HG02870 (cell line): ENCODE measurements around the gene MKNK1.

ENCODE experiments used
- ATAC-seq: cut with Tn5 transposase; IDR thresholded peaks from one replicate; pipeline ENCODE4 v1.9.1; 2021; ENCODE audit warnings: mild to moderate bottlenecking, moderate library complexity; ENCODE audit not compliant: unreplicated experiment

The MKNK1 gene

DNA sequence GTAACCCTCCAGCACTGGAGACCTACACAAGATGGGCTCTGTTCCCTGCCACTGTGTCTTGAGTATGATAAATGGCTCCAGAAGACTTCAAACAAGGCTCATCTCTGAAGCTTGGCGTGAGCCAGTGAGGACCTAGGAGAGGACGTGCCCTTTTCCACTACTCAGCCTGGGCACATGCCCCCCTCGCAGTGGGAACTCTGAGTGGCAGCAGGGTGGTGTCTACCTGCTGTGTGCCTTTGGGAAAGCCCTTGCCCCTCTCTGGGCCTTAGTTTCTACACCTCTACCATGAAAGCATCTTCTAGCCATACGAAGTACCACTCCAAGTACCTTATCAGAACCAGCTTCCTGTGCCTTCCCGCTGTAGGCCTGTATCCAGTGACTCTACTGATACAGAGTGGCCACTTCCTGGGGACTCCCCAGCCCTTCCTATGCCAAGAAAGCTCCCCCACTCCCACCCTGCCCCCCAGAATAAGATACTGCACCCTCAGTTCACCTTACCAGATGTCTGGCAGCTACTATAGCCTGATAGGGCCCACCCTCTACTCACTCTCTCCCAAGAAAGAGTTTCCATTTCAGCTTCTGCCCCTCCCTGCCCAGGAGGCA is 15.7 kb upstream of the MKNK1 start:
- ATAC-seq: no peak

DNA sequence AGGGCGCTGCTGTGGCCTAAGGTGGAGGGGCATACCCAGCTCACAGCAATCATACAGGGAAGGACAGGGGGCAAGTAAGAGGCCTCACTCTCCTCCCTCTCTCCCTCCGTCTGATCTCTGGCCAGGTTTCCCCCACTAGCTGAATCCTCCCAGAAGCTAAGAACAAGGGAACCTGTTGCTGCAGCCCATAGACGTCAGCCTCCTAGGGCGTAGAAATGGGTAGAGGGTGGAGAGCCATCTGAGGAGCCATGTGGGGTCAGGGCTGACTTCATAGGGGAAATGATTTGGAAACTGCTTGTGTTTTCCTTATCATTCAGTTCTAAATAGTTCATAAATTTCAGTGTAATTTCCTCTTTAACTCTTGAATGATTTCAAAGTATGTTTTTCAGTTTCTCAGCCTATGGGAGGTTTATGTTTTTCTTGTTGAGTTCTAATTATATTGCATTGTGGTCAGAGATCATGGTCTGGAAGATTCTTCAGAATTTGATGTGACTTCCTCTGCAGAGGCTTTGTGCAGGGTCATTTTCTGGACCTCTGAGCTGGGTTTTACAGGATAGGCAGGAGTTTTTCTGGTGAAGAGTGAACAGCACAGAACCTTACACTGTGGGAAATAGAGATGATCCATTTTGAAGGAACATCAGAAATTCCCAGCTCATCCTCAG is 14.8 kb upstream of the MKNK1 start:
- ATAC-seq: no peak

DNA sequence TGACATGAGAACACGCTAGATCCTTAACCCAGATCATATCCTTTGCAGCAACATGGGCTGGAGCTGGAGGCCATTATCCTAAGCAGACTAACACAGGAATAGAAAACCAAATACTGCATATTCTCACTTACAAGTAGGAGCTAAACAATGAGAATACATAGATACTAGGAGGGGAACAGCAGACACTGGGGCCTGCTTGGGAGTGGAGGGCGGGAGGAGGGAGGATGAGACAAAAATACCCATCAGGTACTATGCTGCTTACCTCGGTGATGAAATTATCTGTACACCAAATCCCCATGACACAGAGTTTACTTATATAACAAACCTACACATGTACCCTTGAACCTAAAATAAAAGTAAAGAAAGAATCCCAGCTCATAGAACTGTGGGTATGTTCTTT is 13.8 kb upstream of the MKNK1 start:
- ATAC-seq: no peak

DNA sequence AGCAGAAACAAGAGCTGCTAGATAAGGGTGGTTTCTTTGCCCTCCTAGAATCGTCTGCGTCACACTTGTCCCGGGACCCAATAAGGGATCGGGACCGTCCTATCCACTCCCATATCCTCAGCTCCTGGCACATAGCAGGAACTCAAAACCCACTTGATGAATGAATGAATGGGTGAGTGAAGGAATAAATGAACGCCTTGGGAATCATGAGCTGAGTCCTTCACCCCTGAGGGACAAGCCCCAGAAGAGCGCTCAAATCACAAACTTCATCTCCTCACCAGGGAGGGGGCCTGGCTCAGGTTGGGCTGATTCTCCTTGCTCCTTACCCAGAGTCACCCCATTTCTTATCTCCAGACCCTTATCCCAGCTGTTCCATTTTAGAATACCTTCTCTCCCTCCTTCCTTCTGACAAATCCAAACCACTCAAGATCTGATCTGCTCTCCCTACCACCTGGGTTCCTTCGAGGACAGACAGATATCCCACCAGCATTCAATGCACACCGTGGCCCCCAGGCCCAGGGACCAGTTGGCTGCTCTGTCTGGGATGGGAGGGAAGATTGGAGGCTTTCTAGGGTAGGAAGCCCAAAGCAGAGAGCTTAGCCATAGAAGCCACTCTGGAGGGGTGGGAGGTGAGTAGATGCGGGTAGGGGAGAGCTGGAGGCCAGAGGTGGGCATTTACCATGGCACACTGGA is 13.2 kb upstream of the MKNK1 start:
- peak; percentile 7 for ATAC-seq

DNA sequence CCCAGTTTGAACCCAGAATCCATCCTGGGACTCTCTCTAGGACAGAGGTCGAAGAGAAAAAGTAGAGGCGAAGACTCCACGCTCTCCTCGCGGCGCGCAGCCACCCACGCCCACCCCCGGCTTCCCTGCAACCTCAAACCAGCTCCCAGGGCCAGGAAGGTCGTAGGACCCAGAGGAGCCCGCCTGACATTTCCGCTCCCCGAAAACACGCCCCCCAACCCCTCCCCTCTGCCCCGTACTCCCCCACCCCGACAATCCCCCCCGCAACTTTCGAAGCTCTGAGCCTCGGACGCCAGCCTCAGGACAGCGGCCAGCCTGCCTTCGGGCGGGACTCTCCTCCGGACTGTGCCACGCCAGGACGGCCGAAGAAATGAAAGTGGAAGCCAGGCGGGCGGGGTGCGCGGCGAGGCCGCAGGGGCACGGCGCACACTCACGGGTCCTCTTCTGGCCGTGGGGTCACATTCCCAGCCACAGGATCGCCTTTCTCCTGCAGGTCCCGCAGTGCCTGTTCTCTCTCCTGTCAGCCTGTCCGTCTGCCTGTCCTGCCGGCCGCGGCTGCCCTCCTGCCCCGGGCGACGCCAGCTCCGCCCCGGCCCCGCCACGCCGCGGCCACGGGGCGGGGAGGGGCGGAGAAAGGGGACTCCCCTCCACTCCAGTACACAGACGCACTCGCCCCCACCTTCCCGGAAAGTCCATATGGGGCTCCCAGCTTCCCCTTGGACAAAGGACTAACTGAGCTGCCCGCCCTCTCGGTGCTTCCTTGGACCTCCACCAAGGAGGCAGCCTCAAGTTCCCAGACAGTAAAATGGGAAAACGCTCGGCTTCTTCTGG is 12.4 kb upstream of the MKNK1 start, which contains the start of gene MOB3C:
Gene MOB3C, minus strand, starts transcription at position 535 of the 831 bp plus-strand sequence. CDS start 3,490 bp downstream, outside the sequence.
- peak; percentile 53 for ATAC-seq

DNA sequence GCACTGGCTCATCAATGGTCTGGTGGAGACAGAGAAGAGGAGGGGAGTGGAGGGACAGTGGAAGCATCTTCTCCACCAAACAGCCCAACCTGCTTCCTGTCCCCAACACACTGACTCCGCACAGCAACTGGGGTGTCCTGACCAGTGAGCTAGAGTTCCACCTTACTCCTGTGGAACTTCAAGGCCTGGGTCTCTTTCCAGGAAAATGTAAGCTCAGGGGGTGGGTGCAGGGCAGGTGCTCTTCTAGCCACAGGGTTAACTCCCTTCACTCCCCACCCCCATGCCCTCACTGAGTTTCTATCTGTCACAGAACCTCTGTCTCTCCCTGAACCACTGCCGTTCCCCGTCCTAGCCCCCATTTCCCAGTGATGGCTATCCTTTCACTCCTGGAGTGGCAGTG is 11.7 kb upstream of the MKNK1 start:
- no peak for ATAC-seq

DNA sequence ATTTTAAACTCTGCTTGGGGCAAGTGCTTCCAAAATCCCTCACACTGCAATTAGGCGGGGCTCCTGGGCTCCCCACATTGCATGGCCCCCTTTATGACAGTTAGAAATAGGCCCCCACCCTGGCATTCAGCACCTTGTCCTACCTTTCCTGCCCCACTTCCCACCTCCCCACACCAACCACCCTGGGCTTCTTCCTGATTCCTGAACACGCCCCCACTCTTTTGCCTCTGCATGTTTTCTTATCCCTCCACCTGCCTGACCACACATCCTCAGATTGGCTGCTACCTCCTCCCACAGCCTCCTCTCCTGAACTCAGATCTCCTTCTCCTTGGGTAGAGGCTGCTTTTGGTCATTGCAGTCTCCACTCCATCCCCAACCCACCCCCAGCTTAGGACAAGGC is 11.0 kb upstream of the MKNK1 start:
- ATAC-seq: no peak

DNA sequence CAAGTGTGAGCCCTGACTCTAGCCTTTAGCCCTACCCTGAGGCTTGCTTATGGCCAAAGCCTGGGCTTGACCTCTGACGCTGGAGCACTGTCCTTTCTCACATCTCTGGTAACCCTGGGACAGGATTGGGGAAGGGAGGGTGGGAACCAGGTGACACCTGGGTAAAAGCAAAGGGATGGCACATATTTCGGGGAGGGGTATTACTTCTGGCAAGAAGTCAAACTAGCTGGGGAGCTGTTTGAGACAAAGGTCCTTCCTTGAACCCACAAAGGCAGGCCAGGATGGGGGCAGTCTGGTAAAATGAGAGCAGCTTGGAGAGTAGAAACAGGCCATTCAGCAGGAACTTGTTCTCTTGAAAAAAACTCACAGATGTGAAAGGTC is 10.5 kb upstream of the MKNK1 start:
- no peak for ATAC-seq

DNA sequence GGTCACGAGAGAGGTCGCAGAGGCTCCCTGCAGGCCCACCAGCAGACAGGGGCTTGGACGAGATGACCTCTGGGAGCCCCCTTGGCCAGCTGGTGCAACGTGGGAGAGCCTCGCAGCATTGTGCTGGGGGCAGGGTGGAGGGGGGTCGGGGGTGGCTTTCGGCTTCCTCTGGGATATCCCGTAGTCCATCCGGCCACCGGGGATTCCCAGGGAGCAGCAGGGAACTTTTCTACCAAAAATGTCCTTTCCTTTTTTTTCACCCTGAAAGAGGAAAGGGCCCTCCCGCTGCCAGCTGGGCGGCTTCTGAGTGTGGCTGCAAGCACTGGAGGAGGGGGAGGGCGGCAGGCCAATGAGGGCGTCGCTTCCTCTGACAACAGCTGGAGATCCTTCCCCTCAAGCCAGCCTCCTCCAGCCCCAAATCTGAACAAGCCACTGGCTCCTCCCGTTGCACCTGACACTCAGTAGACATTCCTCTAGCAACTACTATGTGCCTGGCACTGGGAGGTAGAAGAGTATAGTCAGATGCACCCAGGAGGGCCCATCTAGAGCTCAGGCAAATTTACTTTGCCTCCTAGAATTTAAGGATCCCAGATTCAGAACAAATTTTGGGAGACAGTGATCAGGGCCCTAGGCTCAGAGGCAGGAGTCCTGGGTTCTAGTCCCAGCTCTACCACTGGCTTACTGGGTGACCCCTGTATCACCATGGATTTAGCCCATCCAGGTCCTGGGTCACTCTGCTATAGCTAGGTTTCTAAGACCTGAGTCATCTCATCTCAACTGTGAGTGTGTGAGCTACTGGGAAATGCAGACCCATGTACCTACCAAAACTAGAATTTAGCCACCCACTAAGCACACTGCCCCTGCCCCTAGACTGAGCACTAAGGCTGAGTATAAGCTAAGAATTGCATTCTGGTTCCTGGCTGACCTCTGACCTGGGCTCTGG is 9.9 kb upstream of the MKNK1 start:
- peak; percentile 61 for ATAC-seq

DNA sequence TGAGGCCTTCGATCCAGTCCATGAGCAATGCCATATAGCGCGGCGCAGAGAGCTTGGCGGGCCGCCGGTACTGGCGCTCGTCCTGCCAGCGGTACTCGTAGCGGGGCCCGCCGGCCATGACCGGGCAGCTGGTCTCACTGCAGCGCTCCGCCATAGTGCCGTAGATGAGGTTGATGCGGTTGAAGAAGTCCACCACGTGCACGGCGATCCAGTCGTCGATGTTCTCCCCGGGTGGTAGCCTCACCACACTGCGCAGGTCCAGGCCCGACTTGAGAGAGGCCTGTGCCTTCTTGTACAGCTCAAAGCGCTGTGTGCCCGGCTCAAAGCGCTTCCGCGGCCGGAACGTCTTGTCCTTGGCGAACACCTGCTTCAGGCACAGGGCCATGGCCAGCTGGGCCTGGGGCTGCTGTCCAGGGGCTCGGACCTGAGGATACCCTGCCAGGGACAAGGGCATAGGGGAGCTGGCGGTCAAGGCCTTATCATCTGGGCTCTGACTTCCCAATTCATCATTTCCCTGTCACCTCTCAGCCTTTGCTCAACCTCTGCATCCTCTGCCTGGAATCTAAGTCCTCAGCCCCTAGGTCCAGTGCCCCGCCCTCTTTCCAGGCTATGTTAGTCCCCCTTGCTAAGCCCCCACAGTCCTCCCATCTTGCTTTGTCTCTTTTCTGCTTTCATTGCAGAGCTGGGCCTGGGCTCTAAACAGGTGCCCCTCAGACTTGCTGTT is 9.0 kb upstream of the MKNK1 start:
- ATAC-seq: no peak

DNA sequence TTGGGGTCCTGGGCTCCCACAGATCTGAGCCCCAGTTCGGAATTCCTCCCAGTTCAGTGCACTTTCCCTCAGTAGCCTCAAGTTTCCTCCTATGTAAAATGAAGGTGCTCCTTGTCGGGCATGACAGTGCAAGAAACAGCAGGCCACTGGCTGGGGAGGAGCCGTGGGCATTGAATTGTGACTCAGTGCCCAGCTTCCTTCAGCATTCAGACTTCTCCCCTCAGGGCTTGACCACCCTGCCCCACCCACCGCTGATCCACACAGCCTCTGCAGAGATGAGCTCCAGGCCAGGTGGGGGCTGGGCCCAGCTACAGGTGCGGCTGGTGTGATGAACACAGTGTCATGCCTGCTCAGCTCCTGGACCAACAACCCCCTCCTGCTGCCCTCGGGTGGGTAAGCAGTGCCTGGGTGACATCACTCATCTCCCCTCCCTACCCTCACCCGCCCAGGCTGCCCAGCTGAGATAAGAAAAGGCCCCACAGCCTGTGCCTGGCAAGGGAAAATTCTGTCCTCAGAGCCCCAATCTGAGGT is 7.7 kb upstream of the MKNK1 start:
- ATAC-seq: no peak

DNA sequence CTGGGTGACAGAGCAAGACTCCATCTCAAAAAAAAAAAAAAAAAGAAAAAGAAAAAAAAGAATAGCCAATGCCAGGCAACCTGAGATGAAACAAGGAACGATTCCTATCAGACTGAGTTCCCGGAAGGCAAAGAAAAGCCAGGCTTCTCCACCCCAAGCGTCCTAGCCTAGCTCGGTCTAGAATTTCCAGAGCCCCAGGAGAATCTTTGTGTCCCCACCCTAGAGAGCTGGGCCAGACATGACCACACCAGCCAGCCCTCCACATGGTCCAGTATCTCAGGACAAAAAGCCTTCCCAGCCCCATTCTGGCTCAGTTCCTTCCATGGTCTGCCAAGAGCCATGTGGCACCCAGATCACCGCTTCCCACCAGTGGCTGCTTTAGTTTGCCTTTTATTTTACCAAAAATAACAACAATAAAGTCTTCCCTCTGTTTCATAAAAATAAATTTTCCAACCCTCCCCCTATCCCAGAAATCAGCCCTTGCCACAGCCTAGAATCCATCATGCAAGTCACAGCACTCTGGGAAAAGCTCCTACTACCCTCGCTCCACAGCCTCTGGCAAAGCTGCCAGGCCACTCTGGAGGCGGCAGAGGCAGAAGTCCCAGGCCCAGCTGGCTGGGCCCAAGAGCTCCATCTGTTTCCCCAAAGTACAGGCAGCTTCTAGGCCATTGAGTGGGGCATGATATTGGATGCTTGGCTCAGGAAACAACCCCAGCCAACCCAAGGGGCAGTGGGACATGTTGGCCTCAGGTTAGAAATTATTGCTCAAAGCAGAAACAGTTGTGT is 3.5 kb upstream of the MKNK1 start:
- ATAC-seq: no peak

DNA sequence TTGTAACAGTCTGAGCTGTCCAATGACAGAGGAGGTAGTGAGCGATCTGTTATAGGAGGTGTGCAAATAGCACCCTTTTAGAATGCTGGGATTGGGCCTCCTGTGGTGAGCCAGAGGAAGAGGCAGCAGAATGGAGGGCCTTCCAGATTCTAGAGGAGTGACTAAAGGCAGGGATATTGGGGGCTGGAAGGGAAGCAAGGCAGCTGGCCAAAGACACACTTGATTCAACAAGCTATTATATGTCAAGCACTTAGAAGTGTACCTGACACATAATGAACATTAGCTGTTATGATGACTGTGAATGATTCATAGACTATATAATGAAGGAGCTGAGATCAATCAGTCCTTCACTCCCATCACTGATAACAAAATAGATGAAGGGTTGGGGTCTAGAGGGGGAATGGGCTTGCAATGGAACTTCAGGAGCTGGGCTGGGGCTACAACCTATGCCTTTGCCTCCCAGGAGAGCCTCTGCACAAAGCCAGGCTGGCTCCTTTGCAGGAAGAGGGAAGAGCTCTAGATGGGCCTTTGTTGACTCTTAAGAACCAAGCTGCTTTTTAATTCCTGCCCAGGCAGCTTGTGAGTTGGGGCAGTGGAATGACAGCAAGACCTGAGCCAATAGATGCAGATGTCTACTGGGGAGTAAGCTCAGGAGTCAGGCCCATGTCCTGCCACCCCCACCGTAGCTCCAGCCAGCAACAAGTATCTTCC is 2.3 kb upstream of the MKNK1 start:
- no peak for ATAC-seq

DNA sequence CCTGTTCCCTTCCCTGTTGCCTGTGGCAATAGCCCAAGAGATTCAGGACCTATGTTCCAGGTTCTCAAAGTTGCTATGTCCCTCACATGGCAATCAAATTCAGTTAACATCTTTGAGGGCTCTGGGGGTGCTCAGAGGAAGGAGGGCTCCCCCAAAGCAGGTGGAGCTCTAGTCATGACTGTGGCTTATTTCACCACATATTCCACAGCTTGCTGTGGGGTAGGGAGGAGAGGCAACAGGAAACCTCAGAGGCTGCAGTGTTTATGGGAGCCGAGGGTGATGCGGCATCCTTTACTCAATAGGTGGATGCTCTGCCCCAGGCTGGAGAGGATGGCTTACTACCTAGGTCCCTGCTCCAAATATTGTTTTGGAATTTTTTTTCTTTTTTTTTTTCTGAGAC is 1.2 kb upstream of the MKNK1 start:
- ATAC-seq: no peak

DNA sequence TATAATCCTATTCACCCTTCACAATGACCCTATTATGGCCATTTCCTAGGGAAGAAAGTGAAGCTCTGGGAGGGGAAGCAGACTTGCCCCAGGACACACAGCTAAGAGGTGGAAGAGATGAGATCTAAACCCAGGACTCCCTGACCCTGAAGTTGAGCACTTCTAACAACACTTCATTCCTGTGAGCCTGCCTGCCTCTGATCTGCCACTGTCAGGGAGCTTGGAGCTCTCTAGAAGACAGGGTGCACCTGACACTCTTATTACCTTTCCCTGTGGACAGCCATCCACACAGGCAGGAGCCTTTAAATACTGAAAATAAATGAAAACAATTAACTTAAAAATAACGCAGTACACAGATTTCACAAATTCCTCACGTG is 599 bp downstream of the MKNK1 start:
- no peak for ATAC-seq

DNA sequence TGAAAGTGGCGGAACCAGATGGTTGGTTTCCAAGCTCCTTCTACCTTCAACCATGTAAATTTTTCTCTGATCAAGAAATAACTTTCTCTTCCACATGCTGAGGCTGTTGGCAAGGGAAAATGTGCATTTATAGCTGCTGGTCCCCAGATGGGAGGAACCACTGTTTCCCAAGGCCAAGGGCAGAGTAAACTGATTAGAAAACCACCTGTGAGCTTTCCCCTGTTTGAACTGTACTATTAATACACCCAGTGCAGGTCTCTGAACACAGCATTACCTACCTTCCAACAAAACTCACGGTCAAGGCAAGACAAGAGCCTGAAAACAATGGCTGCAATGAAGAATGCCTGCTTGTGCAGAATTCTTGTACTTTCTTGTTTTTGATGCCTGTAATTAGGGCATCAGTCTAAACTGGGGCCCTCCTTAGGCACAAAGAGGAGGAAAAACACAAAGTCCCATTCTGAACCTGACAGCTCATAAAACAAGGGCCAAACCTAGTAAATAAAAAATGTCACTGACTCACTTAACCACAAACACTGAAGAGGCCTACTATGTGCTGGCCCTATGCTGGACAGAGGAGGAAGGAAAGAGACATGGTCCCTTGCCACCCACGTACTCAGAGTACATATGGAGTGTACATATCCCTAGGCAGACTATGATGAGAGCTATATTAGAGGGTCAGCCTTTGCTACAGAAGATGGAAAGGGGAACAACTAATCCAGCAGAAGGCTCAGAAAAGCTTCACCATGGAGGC is 2.6 kb downstream of the MKNK1 start:
- ATAC-seq: no peak
